GM19438 (cell line): ENCODE measurements around the gene ANKRD11.
"Not testable (repeated sequence)": the region's sequence is repeated elsewhere in the genome, so short reads cannot be mapped to it uniquely, and the experiment has no call there.

Experiments used
- ATAC-seq: cut with Tn5 transposase; IDR thresholded peaks from one replicate; pipeline ENCODE4 v1.9.1; 2021; ENCODE audit warnings: low read depth; ENCODE audit not compliant: unreplicated experiment

Gene ANKRD11

DNA sequence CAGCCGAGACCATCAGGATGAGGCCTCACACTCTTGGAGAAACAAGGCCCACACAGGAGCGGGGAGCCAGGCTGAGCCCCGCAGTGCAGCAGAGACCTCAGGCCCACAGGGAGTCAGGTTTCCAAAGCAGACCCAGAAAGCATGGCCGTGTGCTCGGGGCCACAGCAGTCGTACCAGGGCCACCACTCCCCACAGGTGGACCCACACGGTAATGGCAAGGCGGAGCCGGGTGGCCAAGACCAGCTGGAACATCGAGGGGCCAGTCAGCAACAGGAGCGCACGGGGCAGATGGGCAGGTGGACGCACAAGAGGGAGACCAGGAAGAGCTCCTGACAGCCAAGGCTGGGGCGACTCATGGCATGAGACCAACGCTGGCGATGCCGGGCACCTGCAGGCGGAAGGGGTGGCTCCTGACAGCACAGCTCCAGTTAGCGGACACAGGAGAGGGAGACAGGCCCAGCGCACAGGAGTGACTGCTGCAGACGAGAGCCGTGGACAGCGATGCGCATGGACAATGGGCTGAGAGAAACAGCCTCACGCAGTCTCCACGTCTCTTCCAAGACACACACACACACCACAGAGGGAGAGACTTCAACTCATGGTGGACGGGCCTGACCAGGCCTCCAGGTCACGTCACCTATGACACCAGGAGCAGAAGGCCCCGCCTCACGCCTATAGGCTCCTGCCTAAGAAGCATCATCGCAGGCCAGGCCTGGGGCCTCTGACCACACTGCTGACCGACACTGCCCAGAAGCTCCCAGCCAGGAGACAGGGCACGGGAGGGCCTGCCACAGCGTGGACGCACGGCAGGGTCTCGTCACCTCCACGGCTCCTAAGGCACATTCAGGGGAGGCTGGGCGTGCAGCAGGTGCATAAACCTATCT lies 214.3 kb downstream of the ANKRD11 start:
- no peak for ATAC-seq

GRCh38 chr16:89275284-89275584 lies 215.1 kb downstream of the ANKRD11 start:
- ATAC-seq, result no peak

GRCh38 chr16:89274561-89275283 lies 215.6 kb downstream of the ANKRD11 start:
- no peak for ATAC-seq

GRCh38 chr16:89273741-89274472 lies 216.5 kb downstream of the ANKRD11 start:
- no peak for ATAC-seq

- ATAC-seq, result no peak
Measured at GRCh38 chr16:89272631-89273030, 217.7 kb downstream of the ANKRD11 start.

DNA sequence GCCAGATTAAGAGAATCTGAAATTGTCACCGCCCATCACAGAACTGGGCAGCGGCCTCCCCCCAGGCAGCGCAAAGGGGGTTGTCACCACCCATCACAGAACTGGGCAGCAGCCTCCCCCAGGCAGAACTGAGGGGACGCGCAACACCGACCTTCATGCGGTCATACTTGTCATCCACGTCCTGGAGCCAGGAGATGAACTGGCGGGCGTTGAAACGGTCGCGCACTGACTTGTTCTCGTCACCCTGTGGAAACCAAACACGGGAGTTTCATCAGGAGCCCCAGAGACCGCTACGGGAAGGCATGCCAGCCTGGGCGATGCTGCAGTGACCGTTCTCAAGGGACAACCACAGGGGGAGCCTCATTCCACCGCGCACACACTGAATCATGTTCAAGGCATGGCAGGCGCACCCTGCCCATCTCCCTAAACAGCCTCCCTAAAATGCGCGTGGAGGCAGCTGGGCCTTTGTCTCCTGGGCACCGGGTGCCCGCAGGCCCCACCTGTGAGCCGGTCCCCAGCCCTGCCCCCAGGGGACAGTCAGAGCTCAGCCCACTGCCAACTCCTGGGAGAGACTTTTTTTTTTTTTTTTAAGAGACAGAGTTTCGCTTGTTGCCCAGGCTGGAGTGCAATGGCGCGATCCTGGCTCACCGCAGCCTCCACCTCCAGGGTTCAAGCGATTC lies 219.6 kb downstream of the ANKRD11 start:
- ATAC-seq, result no peak

DNA sequence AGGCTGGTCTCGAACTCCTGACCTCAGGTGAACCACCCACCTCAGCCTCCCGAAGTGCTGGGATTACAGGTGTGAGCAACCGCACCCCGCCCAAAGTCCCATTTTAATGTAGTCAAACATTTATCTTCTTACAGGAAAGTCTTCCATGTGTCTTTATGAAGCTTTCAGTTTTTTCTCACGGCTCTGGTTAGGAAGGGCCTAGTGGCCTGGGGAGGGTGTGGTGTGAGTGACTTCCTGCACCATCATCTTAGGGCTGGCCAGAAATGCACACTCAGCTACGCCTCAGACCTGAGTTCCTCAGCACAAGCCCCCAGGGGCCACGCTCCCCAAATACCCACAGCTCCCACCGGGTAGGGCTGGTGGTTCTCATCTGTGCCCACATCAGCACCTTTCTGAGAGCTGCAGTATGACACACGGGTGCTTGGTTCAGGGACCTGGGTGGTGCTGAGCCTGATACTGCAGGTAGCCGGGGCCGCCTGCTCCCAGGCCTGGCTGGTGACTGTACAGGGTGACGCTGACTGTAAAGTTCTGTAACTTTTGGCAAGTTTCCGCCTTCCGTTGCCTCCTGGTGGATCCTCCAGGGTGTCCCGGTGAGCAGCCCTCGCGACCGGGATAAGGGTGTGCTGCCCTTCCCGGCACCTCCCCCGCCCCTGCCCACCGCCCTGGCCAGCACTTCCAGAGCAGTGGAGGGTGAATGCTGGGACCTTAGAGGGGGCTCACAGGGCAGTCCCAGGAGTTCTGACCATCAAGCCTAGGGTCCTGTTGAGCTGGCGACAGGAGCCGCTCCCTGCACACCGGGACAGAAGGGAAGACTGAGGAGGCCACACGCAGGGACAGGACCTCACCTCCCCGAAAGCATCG lies 220.3 kb downstream of the ANKRD11 start:
- ATAC-seq, result no peak

DNA sequence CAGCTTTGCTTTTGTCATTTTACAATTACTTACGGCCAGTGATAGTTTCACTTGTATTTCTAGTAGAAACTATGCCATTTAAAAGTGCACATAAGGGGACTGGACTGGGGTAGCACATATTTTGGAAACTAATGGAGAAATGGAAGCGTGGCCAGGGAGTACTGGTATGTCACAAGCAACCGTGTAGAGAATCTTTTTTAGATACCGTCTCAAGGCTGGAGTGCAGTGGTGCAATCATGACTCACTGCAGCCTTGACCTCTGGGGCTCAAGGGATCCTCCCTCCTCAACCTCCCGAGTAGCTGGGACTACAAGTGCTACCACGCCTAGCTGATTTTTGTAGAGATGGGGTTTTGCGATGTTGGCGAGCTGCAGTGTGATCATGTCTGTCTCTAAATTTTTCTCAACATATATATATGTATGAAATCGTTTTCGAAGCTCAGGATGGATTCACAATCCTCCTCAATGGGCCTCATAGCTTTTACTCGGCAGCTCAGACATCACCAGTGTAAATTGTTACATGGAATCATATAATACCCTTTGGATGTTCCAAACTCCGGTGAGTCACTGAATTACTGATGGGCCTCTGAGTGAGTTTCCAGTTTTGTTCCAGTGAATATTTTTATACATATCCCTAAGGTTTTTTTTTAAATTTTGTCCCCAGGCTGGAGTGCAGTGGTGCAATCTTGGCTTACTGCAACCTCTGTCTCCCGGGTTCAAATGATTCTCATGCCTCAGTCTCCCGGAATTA lies 221.2 kb downstream of the ANKRD11 start:
- ATAC-seq, result no peak

DNA sequence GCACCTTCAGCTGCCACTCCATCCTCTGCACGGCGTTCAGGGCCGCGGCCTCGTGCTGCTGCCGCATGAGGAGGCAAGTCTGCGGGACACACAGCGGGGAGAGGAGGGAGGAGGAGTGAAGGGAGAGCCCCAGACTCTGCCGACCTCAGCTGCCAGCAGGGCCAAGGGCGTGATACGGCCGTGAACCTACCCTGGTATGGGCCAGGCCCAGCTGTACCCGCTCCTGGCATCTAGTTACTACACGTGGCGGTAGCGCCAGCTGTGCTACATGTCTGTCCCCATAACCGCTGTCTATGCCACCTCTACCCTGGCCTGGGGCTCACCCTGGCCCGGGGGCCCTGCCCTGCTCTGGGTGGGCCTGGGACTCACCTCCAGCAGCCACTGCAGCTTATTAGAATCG lies 221.8 kb downstream of the ANKRD11 start:
- no peak for ATAC-seq

DNA sequence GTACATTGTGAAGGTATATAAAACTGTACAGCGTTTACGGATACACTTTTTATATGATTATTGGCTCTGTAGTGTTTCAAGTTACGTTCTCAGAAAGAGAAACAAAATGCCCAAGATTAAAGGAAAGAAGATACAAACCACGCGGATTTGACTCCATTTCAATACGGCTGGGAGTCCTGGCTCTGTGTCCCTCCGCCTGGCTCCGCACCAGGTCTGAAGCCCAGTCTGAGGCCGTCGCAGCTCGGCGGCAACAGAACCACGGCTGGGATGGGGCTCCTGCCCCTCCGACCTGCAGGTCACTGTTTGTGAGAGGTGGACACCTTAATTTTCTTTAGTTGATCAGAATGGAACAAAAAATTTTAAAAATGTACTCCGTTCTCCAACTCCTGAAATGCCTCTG lies 222.6 kb downstream of the ANKRD11 start:
- ATAC-seq, result not testable (repeated sequence)

DNA sequence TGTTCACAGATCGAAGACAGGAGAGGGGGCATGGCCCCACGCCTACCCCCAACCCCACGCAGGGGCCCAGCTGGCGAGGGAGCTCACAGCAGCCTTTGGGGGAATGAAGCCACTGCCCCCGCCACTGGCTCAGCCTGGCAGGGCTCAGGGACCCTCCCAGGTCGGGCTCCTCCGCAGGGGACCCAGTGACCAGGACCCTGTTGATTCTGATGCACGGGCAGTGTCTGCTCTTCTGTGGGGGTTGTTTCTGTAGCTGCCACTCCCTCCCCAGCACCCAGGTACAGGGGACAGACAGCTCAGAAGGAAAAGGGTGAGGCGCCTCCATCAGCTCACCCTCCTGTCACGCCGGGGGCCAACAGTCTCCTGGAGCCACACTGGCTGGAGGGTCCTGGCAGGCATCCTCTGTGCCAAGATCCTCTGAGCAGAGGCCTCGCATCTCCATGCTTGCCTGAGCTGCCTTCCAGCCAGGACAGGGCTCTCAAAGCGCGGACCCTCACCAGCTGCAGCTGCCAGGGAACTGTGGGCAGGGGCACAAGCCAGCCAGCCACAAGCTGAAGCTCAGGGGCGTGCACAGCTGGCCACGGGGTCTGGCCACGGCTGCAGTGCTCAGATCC lies 223.7 kb downstream of the ANKRD11 start:
- no peak for ATAC-seq

- ATAC-seq, result no peak
Measured at GRCh38 chr16:89265647-89266046, 224.7 kb downstream of the ANKRD11 start.

DNA sequence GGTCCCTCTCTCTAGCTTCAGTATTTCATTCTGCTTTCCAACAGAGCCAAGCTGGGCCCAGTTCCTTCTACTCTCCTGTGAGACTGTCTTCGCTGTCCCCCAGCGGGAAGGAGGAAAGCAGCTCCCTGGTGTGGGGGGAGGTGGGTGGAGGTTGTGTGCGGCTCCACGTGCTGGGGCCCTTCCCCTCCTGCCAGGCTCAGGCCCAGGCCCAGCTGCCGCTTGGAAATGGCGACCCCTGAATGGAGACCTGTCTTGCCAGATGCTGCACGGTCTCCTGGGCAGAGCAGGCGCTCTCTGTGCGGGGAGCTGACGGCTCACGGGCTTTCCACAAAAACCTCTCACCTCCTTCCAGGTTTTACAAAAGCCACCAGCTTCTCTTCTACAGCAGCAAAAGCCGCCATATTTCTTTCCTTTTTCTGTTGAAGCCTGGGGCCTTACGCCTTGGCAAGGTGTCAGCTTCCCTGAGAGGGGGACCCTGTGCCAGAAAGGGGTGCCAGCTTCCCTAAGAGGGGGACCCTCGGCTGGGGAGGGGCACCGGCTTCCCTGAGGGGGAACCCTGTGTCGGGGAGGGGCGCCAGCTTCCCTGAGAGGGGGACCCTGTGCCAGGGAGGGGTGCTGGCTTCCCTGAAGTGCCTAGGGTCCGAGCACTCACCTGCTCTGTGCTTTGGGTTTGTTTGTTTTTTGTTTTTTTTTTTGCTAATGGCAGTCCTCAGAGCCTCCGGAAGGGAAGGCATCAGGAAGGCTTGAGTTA lies 225.4 kb downstream of the ANKRD11 start:
- no peak for ATAC-seq

- ATAC-seq, result no peak
Measured at GRCh38 chr16:89261691-89262563, 228.4 kb downstream of the ANKRD11 start.

- ATAC-seq, result not testable (repeated sequence)
Measured at GRCh38 chr16:89259901-89260300, 230.5 kb downstream of the ANKRD11 start.

DNA sequence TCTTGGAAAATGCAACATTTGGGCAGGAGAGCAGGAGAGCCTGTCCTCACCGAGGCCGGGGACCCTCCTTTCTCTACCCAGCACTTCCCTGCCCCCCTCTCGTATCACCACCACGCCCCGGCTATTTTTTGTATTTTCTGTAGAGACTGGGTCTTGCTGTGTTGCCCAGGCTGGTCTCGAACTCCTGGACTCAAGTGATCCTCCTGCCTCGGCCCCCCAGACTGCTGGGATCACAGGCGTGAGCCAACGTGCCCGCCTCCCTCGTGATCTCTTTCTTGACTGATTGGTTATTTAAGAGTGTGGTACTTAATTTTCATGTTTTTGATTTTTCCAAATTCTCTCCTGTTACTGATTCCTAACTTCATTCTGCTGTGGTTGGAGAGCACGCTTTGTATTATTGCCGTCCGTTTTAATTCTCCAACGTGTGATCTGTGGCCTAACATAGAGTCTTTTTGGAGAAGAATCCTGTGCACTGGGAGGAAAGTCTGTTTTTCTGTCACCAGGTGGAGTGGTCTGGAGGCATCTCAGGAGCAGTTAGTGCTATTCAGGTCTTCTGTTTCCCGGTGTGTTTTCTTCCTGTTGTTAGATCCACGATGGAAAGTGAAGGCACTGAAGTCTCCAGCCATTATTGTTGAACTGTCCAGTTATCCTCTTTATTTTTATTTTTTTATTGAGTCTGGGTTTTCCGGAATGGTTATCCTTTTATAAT lies 232.4 kb downstream of the ANKRD11 start:
- no peak for ATAC-seq
